Placental epithelial cell (primary cell): Measurements from ENCODE around the gene TMEM196. TPM values are rescaled to one million over a fixed set of nuclear protein-coding genes. Genes with fewer than 3 reads are reported as not detected.

Experiments used
- small RNA-seq: library from RNA; depleted of rRNA; stranded (forward); fragments of <200 nt; gene quantifications from one replicate; pipeline ENCODE3, GENCODE V24; 2012
- total RNA-seq: library from RNA; depleted of rRNA; stranded (reverse); fragments of >200 nt; gene quantifications from 2 replicates; pipeline ENCODE4 v1.2.3, GENCODE V29; 2012

The TMEM196 gene
- total RNA-seq, result not detected in 2 replicates

DNA sequence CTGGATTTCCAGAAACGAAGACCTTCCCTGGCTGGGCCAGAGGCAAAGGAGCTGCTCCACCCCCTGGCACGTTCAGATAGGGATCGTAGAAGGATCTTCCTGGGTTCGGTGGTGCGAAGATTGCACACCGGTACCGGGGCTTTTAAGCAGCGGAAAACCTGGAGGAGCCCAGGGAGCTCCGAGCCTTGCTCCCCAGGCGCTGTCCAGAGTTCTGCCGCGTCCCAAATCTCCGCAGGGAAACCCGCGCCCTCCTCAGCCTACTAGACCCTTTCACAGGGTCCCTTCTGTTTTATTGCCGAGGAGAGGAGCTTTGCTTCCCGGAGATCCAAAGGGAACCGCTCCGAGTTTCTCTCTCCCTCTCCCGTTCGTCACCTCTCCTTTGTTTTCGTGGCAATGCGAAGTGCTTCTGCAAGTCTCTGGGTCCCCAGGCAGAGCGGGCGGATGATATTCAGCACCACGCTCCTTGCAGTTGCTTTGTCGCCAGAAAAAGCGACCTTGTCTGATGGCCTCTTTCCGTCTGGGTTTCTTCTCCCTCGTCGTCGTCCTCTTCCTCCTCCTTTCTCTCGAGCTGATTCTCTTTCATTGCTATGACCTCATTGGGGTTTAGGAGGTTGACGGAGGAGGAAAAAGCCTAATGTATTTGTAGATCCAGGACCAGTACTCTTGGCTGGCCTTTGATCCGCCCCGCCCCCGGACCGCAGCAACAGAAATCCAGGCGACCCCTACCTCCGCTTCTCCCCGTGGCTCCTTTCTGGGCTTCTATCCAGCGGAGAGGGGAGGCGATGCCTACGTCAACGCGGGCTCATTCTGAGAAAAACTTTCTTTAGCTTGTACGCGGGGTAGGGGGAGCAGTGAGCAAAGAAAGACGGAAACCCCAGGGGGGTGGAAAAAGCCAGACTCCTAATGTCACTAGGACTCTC is at the start of gene TMEM196:
TSS of gene TMEM196 (minus strand) at position 777 of the 920 bp plus-strand sequence. CDS start 921 bp downstream, outside the sequence.

DNA sequence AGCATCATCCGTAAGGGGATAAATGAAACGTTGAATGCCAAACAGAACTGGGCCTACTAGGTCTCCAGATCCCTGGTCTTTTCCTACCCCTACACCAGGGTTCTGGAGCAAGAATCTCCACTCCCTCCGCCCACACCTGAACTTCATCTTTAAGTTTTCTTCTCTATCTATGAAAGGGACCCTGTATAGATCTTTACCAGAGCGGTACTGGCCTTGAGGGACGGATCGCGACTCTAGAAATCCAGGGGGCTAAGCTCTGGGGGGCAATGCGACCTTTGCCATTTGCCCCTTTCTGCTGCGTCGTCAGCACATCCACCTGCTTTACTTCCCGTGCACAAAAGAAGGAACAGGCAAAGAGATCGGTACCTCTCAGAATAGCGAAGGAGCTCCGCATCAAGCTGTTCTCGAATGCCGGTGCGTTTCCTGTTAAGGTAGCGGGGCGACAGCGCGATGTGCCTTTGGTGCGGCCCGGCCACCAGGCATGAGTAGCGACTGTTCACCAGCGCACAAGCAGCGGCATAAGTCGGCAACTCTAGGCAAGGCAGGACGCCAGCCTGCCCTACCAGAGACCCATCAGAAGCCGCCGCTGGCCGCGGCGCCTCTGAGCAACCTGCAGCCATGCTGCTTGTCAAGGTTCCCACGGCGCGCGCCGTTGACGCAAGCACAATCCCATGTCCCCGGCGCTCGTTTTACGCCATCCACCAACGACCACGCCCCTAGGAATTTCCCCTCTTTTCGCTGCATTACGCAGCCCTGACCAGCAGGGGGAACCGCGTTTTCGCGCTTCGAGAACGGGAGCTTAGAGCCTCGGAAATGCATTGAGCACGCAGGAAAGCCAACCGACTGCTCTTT is 64.8 kb downstream of the TMEM196 start, which contains the start of gene POLR1F:
TSS of gene POLR1F (minus strand) at position 641 of the 852 bp plus-strand sequence. CDS start at position 620, 21 bp downstream.

Small RNAs within 50 kb of the gene (small RNA-seq; reads per million reads assigned to genes)
- gene MIR3146, result 0.23 reads per million

Other genes starting within 250 kb of the TMEM196 start
- 4.7 and 6.7 TPM in 2 replicates for gene POLR1F, start 64.6 kb downstream of the TMEM196 start, total RNA-seq